Parathyroid adenoma (tissue), 2 donors: ENCODE results near the gene ENOX1.

ENCODE experiments used
- H2AFZ ChIP-seq: fragments of 300-600 bp; sonication (generic); one replicate; pipeline ENCODE4 v1.7.0; 2017; ENCODE audit warnings: antibody characterized with exemption, mild to moderate bottlenecking
- H3K27ac ChIP-seq: fragments of 300-600 bp; sonication (generic); one replicate; pipeline ENCODE4 v1.7.0; 2017
- H3K27me3 ChIP-seq: fragments of 300-600 bp; sonication (generic); one replicate; pipeline ENCODE4 v1.7.0; 2017; ENCODE audit warnings: low read length; ENCODE audit not compliant: control insufficient read depth, insufficient read depth
- H3K36me3 ChIP-seq: fragments of 300-600 bp; sonication (generic); one replicate; pipeline ENCODE4 v1.7.0; 2017; ENCODE audit warnings: low read length; ENCODE audit not compliant: control insufficient read depth, insufficient read depth
- H3K4me1 ChIP-seq: fragments of 300-600 bp; sonication (generic); one replicate; pipeline ENCODE4 v1.7.0; 2017; ENCODE audit warnings: control low read depth
- H3K4me2 ChIP-seq: fragments of 300-600 bp; sonication (generic); one replicate; pipeline ENCODE4 v1.7.0; 2017; ENCODE audit warnings: low read length
- H3K4me3 ChIP-seq: fragments of 300-600 bp; sonication (generic); one replicate; pipeline ENCODE4 v1.7.0; 2017; ENCODE audit warnings: low read depth, low read length
- H3K79me2 ChIP-seq: fragments of 300-600 bp; sonication (generic); one replicate; pipeline ENCODE4 v1.7.0; 2017; ENCODE audit warnings: control low read depth
- H3K9ac ChIP-seq: fragments of 300-600 bp; sonication (generic); one replicate; pipeline ENCODE4 v1.7.0; 2017; ENCODE audit warnings: mild to moderate bottlenecking
- H3K9me3 ChIP-seq: fragments of 300-600 bp; sonication (generic); one replicate; pipeline ENCODE4 v1.7.0; 2017; ENCODE audit warnings: low read length; ENCODE audit not compliant: control insufficient read depth
- CTCF ChIP-seq: fragments of 300-600 bp; sonication (generic); IDR thresholded peaks from one replicate; pipeline ENCODE4 v1.7.0; 2017; ENCODE audit warnings: antibody characterized with exemption, mild to moderate bottlenecking
- donor health status: primary hyperparathyroidism.

ENOX1 gene

GRCh38 chr13:43166644-43167457 lies 619.9 kb downstream of the ENOX1 start:
- no peak overlapping the region for H2AFZ ChIP-seq
- H3K79me2 ChIP-seq = no peaks in the 10 kb centered on the region
- no peak overlapping the region for H3K4me2 ChIP-seq
- no peak overlapping the region for H3K27ac ChIP-seq
- H3K9me3 ChIP-seq = no peaks in the 10 kb centered on the region
- TF ChIP-seq CTCF = no peak
- no peaks in the 10 kb centered on the region for H3K27me3 ChIP-seq
- H3K4me1 ChIP-seq = no peaks in the 10 kb centered on the region
- H3K9ac ChIP-seq = no peak overlapping the region
- no peak overlapping the region for H3K4me3 ChIP-seq
- no peaks in the 10 kb centered on the region for H3K36me3 ChIP-seq
